Activated B cell treated with CpG ODN at 0.5 μM for 24 hours (primary cell): Measurements from ENCODE around the gene POR. TPM values are rescaled to one million over a fixed set of nuclear protein-coding genes. Genes with fewer than 3 reads are reported as not detected.

Source experiments
- ATAC-seq: fragments of 200-7000 bp; cut with Tn5 transposase; one replicate; pipeline ENCODE4 v1.10.0; 2021; ENCODE audit warnings: low read depth, mild to moderate bottlenecking, moderate library complexity
- CTCF ChIA-PET: fragments of 350-600 bp; sonication (Branson Sonifier 250); formaldehyde crosslinking; loops from one replicate; lab custom pipeline; 2021; ENCODE audit warnings: antibody characterized with exemption; lab: Charles Lee
- POLR2A ChIA-PET: fragments of 350-600 bp; sonication (Branson Sonifier 250); formaldehyde crosslinking; loops from one replicate; lab custom pipeline; 2021; ENCODE audit warnings: antibody characterized with exemption; lab: Charles Lee
- DNase-seq: peaks from one replicate; pipeline ENCODE4 v3.0.0; 2022
- H3K27ac Mint-ChIP-seq: one replicate; pipeline ENCODE4 v1.8.0; 2020; ENCODE audit warnings: mixed read lengths
- H3K27me3 Mint-ChIP-seq: one replicate; pipeline ENCODE4 v1.8.0; 2021; ENCODE audit warnings: mixed read lengths
- H3K36me3 Mint-ChIP-seq: one replicate; pipeline ENCODE4 v1.8.0; 2021; ENCODE audit warnings: low read depth, mixed read lengths
- H3K4me1 Mint-ChIP-seq: one replicate; pipeline ENCODE4 v1.8.0; 2021; ENCODE audit warnings: mixed read lengths
- H3K4me3 Mint-ChIP-seq: one replicate; pipeline ENCODE4 v1.8.0; 2020; ENCODE audit warnings: mild to moderate bottlenecking, mixed read lengths
- H3K9me3 Mint-ChIP-seq: one replicate; pipeline ENCODE4 v1.8.0; 2020; ENCODE audit warnings: mixed read lengths
- intact Hi-C: fragments of 100-400 bp; cut with micrococcal nuclease; formaldehyde crosslinking; loops from one replicate; pipeline ENCODE4 v1.15.1; 2024
- total RNA-seq: library from RNA; stranded (reverse); gene quantifications from 2 replicates; pipeline ENCODE4 v1.2.3, GENCODE V29; 2022
- TF ChIP-seq, protein P1 (sequence below): fragments of 200-600 bp; IDR thresholded peaks from one replicate; pipeline ENCODE4 v1.8.0; 2022; ENCODE audit warnings: antibody characterized with exemption, mild to moderate bottlenecking

Gene POR
- total RNA-seq, 1 donor from 2014 or later, result 63.5 TPM

DNA sequence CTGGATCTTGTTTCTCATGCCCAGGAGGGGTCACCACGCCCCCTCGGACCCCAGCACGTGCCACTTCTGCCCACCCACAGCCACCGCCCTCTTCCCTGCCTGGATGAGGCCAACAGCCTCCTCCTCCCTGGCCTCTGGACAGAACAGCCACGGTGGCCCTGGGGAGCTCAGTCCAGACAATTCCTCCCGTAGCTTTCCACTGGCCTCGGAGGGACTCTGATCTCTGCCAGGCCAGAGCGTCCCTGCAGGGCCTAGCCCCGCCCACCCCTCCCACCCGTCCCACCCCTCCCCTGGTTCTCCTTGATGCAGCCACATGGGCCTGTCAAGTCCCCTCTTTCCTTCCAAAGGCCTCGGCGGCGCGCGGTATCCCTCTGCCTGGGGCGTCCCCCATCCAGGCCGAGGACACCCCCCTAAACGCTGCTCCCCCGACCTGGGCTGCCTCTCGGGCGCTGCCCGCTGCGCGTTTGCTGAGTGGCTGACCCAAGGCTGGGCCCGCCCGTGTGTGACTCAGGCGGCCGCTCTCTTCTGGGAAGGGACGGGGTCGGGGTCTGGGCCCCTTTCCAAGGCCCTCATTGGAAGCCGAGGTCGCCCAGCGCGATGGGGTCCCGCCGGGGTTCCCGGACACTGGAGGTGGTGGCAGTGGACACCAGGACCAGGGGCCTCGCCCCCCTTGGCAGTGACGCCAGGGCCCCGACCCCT is 78.9 kb downstream of the POR start:
- ATAC-seq (peak; percentile 1), DNase-seq (no peak)
- ChIA-PET CTCF (no interaction called here), POLR2A (interaction anchor here (0.8 to 2.0 kb wide), 7 partner anchors 11 to 115 kb away, joined by 3 to 10 read pairs (median 4); partner anchors contain the start of genes MDH2, POR, RHBDD2 and STYXL1)
- Mint-ChIP-seq H3K4me3 (peak overlapping the region; percentile 81), H3K4me1 (peaks cover 42% of the 10 kb centered on the region), H3K36me3 (peaks cover 29% of the 10 kb centered on the region), H3K27me3 (no peaks in the 10 kb centered on the region), H3K9me3 (no peaks in the 10 kb centered on the region), H3K27ac (peak overlapping the region; percentile 25)
- intact Hi-C loops, result loop anchor here (1.0 to 5.0 kb wide), 5 partner anchors 55 to 363 kb away; partner anchors contain the start of genes HSPB1, MDH2, POR and RHBDD2
- TF ChIP-seq, protein P1, sequence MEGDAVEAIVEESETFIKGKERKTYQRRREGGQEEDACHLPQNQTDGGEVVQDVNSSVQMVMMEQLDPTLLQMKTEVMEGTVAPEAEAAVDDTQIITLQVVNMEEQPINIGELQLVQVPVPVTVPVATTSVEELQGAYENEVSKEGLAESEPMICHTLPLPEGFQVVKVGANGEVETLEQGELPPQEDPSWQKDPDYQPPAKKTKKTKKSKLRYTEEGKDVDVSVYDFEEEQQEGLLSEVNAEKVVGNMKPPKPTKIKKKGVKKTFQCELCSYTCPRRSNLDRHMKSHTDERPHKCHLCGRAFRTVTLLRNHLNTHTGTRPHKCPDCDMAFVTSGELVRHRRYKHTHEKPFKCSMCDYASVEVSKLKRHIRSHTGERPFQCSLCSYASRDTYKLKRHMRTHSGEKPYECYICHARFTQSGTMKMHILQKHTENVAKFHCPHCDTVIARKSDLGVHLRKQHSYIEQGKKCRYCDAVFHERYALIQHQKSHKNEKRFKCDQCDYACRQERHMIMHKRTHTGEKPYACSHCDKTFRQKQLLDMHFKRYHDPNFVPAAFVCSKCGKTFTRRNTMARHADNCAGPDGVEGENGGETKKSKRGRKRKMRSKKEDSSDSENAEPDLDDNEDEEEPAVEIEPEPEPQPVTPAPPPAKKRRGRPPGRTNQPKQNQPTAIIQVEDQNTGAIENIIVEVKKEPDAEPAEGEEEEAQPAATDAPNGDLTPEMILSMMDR, result no peak

DNA sequence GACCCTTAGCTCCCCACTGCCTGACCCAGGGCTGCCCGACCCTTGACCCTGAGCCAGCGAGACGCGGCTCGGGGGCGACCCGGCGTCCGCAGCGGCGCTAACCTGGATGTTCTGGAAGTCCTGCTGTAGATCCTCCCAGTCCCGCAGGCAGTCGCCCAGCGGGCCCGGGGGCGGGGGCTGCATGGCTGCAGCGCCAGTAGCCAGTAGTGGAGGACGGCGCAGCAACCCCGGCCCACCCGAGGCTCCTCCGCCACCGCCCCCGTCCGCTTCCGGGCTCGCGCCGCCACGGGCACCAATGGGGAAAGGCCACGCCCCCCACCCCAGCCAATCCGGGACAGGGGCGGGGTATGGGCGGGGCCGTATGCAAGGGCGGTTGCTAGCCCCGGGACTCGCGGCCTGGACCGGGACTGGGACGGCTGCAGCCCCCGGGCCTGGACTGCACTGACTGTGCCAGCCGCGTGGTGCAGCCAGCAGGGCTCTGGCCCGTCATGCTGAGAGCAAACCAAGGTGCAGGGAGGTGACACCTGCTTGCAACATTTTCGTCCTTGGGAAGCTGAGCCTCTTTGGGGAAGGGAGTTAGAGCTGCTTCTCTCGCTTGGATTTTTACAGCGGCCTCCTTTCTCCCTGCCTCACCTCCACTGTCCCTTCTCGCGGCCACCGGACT is 79.6 kb downstream of the POR start, which contains the start of gene TMEM120A:
Gene TMEM120A, minus strand, starts transcription at position 208 of the 664 bp plus-strand sequence. Its CDS starts 25 bp downstream, at position 183.
- TF ChIP-seq, protein P1, result no peak
- intact Hi-C loops, result loop anchor here (1.0 to 5.0 kb wide), 5 partner anchors 54 to 363 kb away; partner anchors contain the start of genes HSPB1, MDH2, POR and RHBDD2
- ChIA-PET CTCF (no interaction called here), POLR2A (interaction anchor here (0.6 to 2.0 kb wide), 7 partner anchors 14 to 359 kb away, joined by 3 to 10 read pairs (median 4); partner anchors contain the start of genes POR, RHBDD2 and STYXL1)
- peaks cover 39% of the 10 kb centered on the region for H3K4me1 Mint-ChIP-seq
- H3K27ac Mint-ChIP-seq, result peak within 1 kb of the TSS; percentile 25
- peak; percentile 92 for DNase-seq
- H3K9me3 Mint-ChIP-seq, result no peaks in the 10 kb centered on the region
- peak within 1 kb of the TSS; percentile 81 for H3K4me3 Mint-ChIP-seq
- H3K27me3 Mint-ChIP-seq, result no peaks in the 10 kb centered on the region
- peaks cover 32% of the 10 kb centered on the region for H3K36me3 Mint-ChIP-seq
- peak; percentile 99 for ATAC-seq

DNA sequence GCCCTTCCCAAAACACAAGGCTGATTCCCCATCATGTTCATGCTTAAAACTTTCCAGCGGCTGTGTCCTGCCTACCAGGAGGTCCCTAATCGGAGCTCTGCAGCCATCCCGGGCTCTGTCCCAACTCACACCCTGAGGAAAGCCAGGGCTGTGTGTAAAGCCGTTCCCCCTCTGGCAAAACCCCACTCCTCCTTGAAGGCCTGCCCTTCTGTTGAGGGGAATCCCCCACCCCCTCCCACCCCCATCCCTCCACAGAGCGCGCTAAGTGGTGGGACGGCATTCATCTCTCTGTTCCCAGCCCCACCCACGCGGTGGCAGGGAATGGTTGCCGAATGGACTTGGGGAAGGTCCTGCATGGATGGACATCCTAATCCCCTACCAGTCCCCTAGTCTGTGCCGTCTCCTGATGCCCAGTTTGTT is 80.1 kb downstream of the POR start:
- ChIA-PET CTCF (no interaction called here), POLR2A (interaction anchor here (0.6 to 2.0 kb wide), 5 partner anchors 13 to 359 kb away, joined by 3 to 6 read pairs (median 4); partner anchors contain the start of genes RHBDD2 and STYXL1)
- Mint-ChIP-seq H3K27me3 (no peaks in the 10 kb centered on the region), H3K4me1 (peaks cover 33% of the 10 kb centered on the region), H3K36me3 (peaks cover 27% of the 10 kb centered on the region), H3K4me3 (peak overlapping the region; percentile 81), H3K9me3 (no peaks in the 10 kb centered on the region), H3K27ac (no peak overlapping the region)
- TF ChIP-seq, protein P1, result no peak
- ATAC-seq (no peak), DNase-seq (no peak)
- intact Hi-C loops, result loop anchor here (2.0 kb wide), 2 partner anchors 54 to 116 kb away; partner anchors contain the start of genes MDH2 and RHBDD2

DNA sequence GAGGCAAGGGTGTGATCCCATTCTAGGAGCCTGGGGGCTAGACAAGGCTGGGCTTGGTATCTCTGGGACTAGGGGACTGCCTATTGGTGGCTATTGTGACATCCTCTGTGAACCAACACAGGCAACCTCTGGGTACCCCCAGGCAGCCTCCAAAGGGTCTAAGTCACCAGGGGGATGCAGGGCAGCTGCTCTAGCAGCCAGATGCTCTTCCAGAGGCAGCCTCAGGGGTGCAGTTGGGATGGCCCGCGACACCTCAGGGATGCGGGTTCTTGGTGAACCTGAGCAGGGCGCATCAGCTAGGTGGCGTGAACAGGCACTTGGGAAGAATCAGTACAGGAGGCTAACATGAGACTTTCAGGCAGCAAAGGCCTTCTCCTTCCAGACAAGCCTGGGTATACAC is 81.0 kb downstream of the POR start:
- Mint-ChIP-seq H3K27ac (no peak overlapping the region), H3K9me3 (no peaks in the 10 kb centered on the region), H3K27me3 (no peaks in the 10 kb centered on the region), H3K4me1 (peaks cover 26% of the 10 kb centered on the region), H3K4me3 (peak overlapping the region; percentile 38), H3K36me3 (peaks cover 26% of the 10 kb centered on the region)
- TF ChIP-seq, protein P1, result no peak
- ChIA-PET CTCF (no interaction called here), POLR2A (interaction anchor here (1.2 kb wide), 1 partner anchor 13 kb away, joined by 10 read pairs; no protein-coding TSS in a partner anchor)
- DNase-seq, result no peak
- no peak for ATAC-seq
- intact Hi-C loops, result loop anchor here (2.0 kb wide), 2 partner anchors 53 to 117 kb away; partner anchors contain the start of genes MDH2 and RHBDD2
